ENCODE data around the gene COL28A1.

COL28A1 gene

GRCh38 chr7:7552199-7552598, 16.5 kb upstream of the COL28A1 start:
- DNase-seq (ENCODE audit: low read depth): no peak
- H3K4me3 ChIP-seq (ENCODE audit: low read length): no peak overlapping the region
- TF ChIP-seq, protein P1, sequence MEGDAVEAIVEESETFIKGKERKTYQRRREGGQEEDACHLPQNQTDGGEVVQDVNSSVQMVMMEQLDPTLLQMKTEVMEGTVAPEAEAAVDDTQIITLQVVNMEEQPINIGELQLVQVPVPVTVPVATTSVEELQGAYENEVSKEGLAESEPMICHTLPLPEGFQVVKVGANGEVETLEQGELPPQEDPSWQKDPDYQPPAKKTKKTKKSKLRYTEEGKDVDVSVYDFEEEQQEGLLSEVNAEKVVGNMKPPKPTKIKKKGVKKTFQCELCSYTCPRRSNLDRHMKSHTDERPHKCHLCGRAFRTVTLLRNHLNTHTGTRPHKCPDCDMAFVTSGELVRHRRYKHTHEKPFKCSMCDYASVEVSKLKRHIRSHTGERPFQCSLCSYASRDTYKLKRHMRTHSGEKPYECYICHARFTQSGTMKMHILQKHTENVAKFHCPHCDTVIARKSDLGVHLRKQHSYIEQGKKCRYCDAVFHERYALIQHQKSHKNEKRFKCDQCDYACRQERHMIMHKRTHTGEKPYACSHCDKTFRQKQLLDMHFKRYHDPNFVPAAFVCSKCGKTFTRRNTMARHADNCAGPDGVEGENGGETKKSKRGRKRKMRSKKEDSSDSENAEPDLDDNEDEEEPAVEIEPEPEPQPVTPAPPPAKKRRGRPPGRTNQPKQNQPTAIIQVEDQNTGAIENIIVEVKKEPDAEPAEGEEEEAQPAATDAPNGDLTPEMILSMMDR (conservative IDR thresholded peaks at IDR 0.05; ENCODE audit: low read length): no peak

DNA sequence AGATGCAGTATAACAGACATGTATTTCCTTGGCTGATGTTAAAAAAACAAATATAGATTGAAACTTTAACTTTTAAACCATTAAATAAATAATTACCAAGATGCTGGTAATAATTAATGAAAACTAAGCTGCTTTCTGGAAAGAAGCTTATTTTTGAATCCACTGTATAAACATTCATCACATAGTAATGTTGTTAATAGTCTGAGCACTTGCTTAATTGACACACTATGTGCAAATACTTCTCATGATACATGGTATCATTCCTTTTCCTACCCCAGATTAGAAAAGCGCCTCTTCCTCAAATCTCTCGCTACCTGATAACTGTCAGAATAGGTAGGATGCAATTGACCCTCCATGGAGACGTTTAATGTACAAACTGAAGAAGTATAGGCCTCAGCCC, 15.0 kb upstream of the COL28A1 start:
- H3K4me3 ChIP-seq (ENCODE audit: low read length): no peak overlapping the region
- no peak for DNase-seq (ENCODE audit: low read depth)
- TF ChIP-seq, protein P1 (conservative IDR thresholded peaks at IDR 0.05; ENCODE audit: low read length): no peak

- H3K4me3 ChIP-seq (ENCODE audit: low read length): no peak overlapping the region
- DNase-seq (ENCODE audit: low read depth): no peak
- TF ChIP-seq, protein P1 (conservative IDR thresholded peaks at IDR 0.05; ENCODE audit: low read length): no peak
Observed at GRCh38 chr7:7548407-7548806, 12.7 kb upstream of the COL28A1 start.

DNA sequence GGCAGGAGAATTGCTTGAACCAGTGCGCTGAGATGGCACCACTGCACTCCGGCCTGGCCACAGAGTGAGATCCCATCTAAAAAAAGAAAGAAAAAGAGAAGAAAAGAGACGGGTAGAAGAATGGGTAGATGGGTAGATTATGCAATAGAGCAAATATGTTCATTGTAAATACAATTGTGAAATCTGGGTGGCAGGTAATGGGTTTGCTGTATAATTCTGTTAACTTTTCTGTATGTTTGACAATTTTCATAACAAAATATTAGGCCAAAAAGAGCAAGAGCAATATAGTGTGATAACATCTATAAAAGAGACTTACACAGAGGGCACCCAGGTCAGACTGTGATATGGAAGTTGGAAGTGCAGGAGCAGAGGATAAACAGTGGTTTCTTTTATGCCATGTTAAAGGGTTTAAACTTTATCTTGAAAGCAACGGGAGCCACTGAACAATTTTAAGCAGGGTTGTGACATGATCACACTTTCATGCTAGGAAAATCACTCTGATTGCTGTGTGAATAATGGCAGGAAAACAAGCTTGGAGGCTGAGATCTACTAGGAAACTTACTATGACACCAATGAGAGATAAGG, 6.7 kb upstream of the COL28A1 start:
- TF ChIP-seq, protein P1 (conservative IDR thresholded peaks at IDR 0.05; ENCODE audit: low read length): no peak
- no peak for DNase-seq (ENCODE audit: low read depth)
- no peak overlapping the region for H3K4me3 ChIP-seq (ENCODE audit: low read length)

- H3K4me3 ChIP-seq (ENCODE audit: low read length): no peak overlapping the region
- no peak for DNase-seq (ENCODE audit: low read depth)
- TF ChIP-seq, protein P1 (conservative IDR thresholded peaks at IDR 0.05; ENCODE audit: low read length): no peak
Observed at GRCh38 chr7:7539711-7540110, 4.0 kb upstream of the COL28A1 start.

GRCh38 chr7:7539152-7539551, 3.5 kb upstream of the COL28A1 start:
- TF ChIP-seq, protein P1 (conservative IDR thresholded peaks at IDR 0.05; ENCODE audit: low read length): no peak

GRCh38 chr7:7537711-7538110, 2.0 kb upstream of the COL28A1 start:
- DNase-seq (ENCODE audit: low read depth): no peak
- TF ChIP-seq, protein P1 (conservative IDR thresholded peaks at IDR 0.05; ENCODE audit: low read length): no peak
- H3K4me3 ChIP-seq (ENCODE audit: low read length): no peak overlapping the region

More at GRCh38 chr7:7539152-7539551, 3.5 kb upstream of the COL28A1 start:
- no peak for DNase-seq (ENCODE audit: low read depth)
- no peak overlapping the region for H3K4me3 ChIP-seq (ENCODE audit: low read length)

Data from AG10803 (cell line).